ENCODE data around the gene INMT.

INMT gene

GRCh38 chr7:30789334-30789711, 37.4 kb downstream of the INMT start:
- no peak for DNase-seq

GRCh38 chr7:30790356-30790755, 38.4 kb downstream of the INMT start:
- DNase-seq, result no peak

GRCh38 chr7:30791114-30791513, 39.2 kb downstream of the INMT start:
- no peak for DNase-seq

- no peak for DNase-seq
These were observed 43.4 kb downstream of the INMT start for GRCh38 chr7:30795161-30795948.

- no peak for DNase-seq
These were observed 44.4 kb downstream of the INMT start for GRCh38 chr7:30796105-30796869.

- DNase-seq, result no peak
These were observed 45.5 kb downstream of the INMT start for GRCh38 chr7:30797176-30798040.

GRCh38 chr7:30799206-30799975, 47.5 kb downstream of the INMT start:
- no peak for DNase-seq

GRCh38 chr7:30799976-30800661, 48.2 kb downstream of the INMT start:
- no peak for DNase-seq

- DNase-seq, result peak in 1 of 2 donors; percentile 39
These were observed 48.9 kb downstream of the INMT start for GRCh38 chr7:30800785-30801252.

GRCh38 chr7:30802812-30803211, 50.9 kb downstream of the INMT start:
- DNase-seq, result no peak

GRCh38 chr7:30804078-30804661, 52.2 kb downstream of the INMT start:
- no peak for DNase-seq

GRCh38 chr7:30805081-30805691, 53.3 kb downstream of the INMT start:
- DNase-seq, result no peak

- no peak for DNase-seq
These were observed 54.0 kb downstream of the INMT start for GRCh38 chr7:30805931-30806330.

All from CD4-positive, alpha-beta T cell treated with Interleukin-1 beta for 1 hour (primary cell).